ENCODE measurements around the gene ATG16L1. TPM values are rescaled to one million over a fixed set of nuclear protein-coding genes. Genes with fewer than 3 reads are reported as not detected.

ATG16L1 gene
- total RNA-seq, 1 experiment from 2014 or later = 26.4 TPM

GRCh38 chr2:233236820-233237589, 14.5 kb upstream of the ATG16L1 start:
- ChIA-PET POLR2A (interaction anchor here (1.1 kb wide), 1 partner anchor 12 kb away, joined by 3 read pairs; no protein-coding TSS in a partner anchor), CTCF (no interaction called here)
- H3K36me3 Mint-ChIP-seq (ENCODE audit: insufficient read depth, unreplicated experiment) = peaks cover 6% of the 10 kb centered on the region
- peaks cover 5% of the 10 kb centered on the region for H3K4me1 Mint-ChIP-seq (ENCODE audit: insufficient read depth, unreplicated experiment)
- no peak for TF ChIP-seq CTCF (IDR thresholded peaks at IDR 0.05; ENCODE audit: unreplicated experiment)
- intact Hi-C loops (cut with micrococcal nuclease) = no loop called here
- no peak overlapping the region for H3K27ac Mint-ChIP-seq (ENCODE audit: low read depth, unreplicated experiment)
- no TSS peak for BruUV-seq (replicated peaks)
- no peaks in the 10 kb centered on the region for H3K9me3 Mint-ChIP-seq (ENCODE audit: unreplicated experiment)
- H3K4me3 Mint-ChIP-seq (ENCODE audit: unreplicated experiment) = no peak overlapping the region
- no peaks in the 10 kb centered on the region for H3K27me3 Mint-ChIP-seq (ENCODE audit: insufficient read depth, unreplicated experiment)
- no peak for DNase-seq (ENCODE audit: unreplicated experiment)

- no peak overlapping the region for H3K27ac Mint-ChIP-seq (ENCODE audit: low read depth, unreplicated experiment)
- POLR2A ChIA-PET = interaction anchor here (1.6 kb wide), 1 partner anchor 31 kb away, joined by 5 read pairs; no protein-coding TSS in a partner anchor
- H3K4me3 Mint-ChIP-seq (ENCODE audit: unreplicated experiment) = no peak overlapping the region
- no peak for DNase-seq (ENCODE audit: unreplicated experiment)
- intact Hi-C loops (cut with micrococcal nuclease) = no loop called here
- no peak for TF ChIP-seq CTCF (IDR thresholded peaks at IDR 0.05; ENCODE audit: unreplicated experiment)
- H3K27me3 Mint-ChIP-seq (ENCODE audit: insufficient read depth, unreplicated experiment) = no peaks in the 10 kb centered on the region
- CTCF ChIA-PET = interaction anchor here (0.6 to 1.2 kb wide), 5 partner anchors 10 to 1808 kb away, joined by 3 to 5 read pairs (median 4); no protein-coding TSS in a partner anchor
- no peaks in the 10 kb centered on the region for H3K9me3 Mint-ChIP-seq (ENCODE audit: unreplicated experiment)
- H3K4me1 Mint-ChIP-seq (ENCODE audit: insufficient read depth, unreplicated experiment) = peaks cover 6% of the 10 kb centered on the region
- BruUV-seq (replicated peaks) = no TSS peak
- peaks cover 6% of the 10 kb centered on the region for H3K36me3 Mint-ChIP-seq (ENCODE audit: insufficient read depth, unreplicated experiment)
Measured at GRCh38 chr2:233240897-233241296, 10.6 kb upstream of the ATG16L1 start.

- peak; percentile 12 for DNase-seq (ENCODE audit: unreplicated experiment)
- TF ChIP-seq CTCF (IDR thresholded peaks at IDR 0.05; ENCODE audit: unreplicated experiment) = no peak
- H3K36me3 Mint-ChIP-seq (ENCODE audit: insufficient read depth, unreplicated experiment) = peaks cover 6% of the 10 kb centered on the region
- ChIA-PET POLR2A (interaction anchor here (1.6 to 1.9 kb wide), 2 partner anchors 9 to 32 kb away, joined by 4 to 5 read pairs; partner anchors contain the start of gene ATG16L1), CTCF (interaction anchor here (1.2 kb wide), 1 partner anchor 14 kb away, joined by 5 read pairs; no protein-coding TSS in a partner anchor)
- intact Hi-C loops (cut with micrococcal nuclease) = no loop called here
- H3K9me3 Mint-ChIP-seq (ENCODE audit: unreplicated experiment) = no peaks in the 10 kb centered on the region
- peaks cover 6% of the 10 kb centered on the region for H3K4me1 Mint-ChIP-seq (ENCODE audit: insufficient read depth, unreplicated experiment)
- H3K27me3 Mint-ChIP-seq (ENCODE audit: insufficient read depth, unreplicated experiment) = no peaks in the 10 kb centered on the region
- H3K4me3 Mint-ChIP-seq (ENCODE audit: unreplicated experiment) = no peak overlapping the region
- no peak overlapping the region for H3K27ac Mint-ChIP-seq (ENCODE audit: low read depth, unreplicated experiment)
- BruUV-seq (replicated peaks) = no TSS peak
Measured at GRCh38 chr2:233241803-233242202, 9.7 kb upstream of the ATG16L1 start.

- ChIA-PET CTCF (interaction anchor here (0.6 to 1.2 kb wide), 3 partner anchors 14 to 250 kb away, joined by 3 to 5 read pairs (median 3); no protein-coding TSS in a partner anchor), POLR2A (interaction anchor here (1.2 to 1.9 kb wide), 3 partner anchors 8 to 32 kb away, joined by 3 to 5 read pairs (median 4); partner anchors contain the start of gene ATG16L1)
Measured at GRCh38 chr2:233242231-233242927, 9.1 kb upstream of the ATG16L1 start.

More at GRCh38 chr2:233242231-233242927, 9.1 kb upstream of the ATG16L1 start:
- Mint-ChIP-seq H3K4me3 (ENCODE audit: unreplicated experiment) (no peak overlapping the region), H3K4me1 (ENCODE audit: insufficient read depth, unreplicated experiment) (peaks cover 12% of the 10 kb centered on the region), H3K27me3 (ENCODE audit: insufficient read depth, unreplicated experiment) (no peaks in the 10 kb centered on the region), H3K9me3 (ENCODE audit: unreplicated experiment) (no peaks in the 10 kb centered on the region), H3K36me3 (ENCODE audit: insufficient read depth, unreplicated experiment) (peaks cover 6% of the 10 kb centered on the region), H3K27ac (ENCODE audit: low read depth, unreplicated experiment) (no peak overlapping the region)
- intact Hi-C loops (cut with micrococcal nuclease) = no loop called here
- no peak for TF ChIP-seq CTCF (IDR thresholded peaks at IDR 0.05; ENCODE audit: unreplicated experiment)
- peak; percentile 33 for DNase-seq (ENCODE audit: unreplicated experiment)
- BruUV-seq (replicated peaks) = no TSS peak

Measured in MCF 10A (cell line).